Endothelial cell (in vitro differentiated cells): ENCODE measurements around the gene PF4V1. TPM values are rescaled to one million over a fixed set of nuclear protein-coding genes. Genes with fewer than 3 reads are reported as not detected.

Source experiments
- DNase-seq: peaks from one replicate; pipeline ENCODE4 v3.0.0; 2021; ENCODE audit warnings: low spot score
- H3K27ac Mint-ChIP-seq: one replicate; pipeline ENCODE4 v1.8.0; 2021; ENCODE audit warnings: mixed read lengths, inconsistent platforms; ENCODE audit not compliant: unreplicated experiment
- H3K27me3 Mint-ChIP-seq: one replicate; pipeline ENCODE4 v1.8.0; 2021; ENCODE audit warnings: mild to moderate bottlenecking, moderate library complexity, mixed read lengths, inconsistent platforms; ENCODE audit not compliant: unreplicated experiment
- H3K36me3 Mint-ChIP-seq: one replicate; pipeline ENCODE4 v1.8.0; 2021; ENCODE audit warnings: mild to moderate bottlenecking, low read depth, mixed read lengths, inconsistent platforms; ENCODE audit not compliant: unreplicated experiment
- H3K4me1 Mint-ChIP-seq: one replicate; pipeline ENCODE4 v1.8.0; 2021; ENCODE audit warnings: mild to moderate bottlenecking, mixed read lengths, inconsistent platforms; ENCODE audit not compliant: unreplicated experiment
- H3K4me3 Mint-ChIP-seq: one replicate; pipeline ENCODE4 v1.8.0; 2021; ENCODE audit warnings: mild to moderate bottlenecking, mixed read lengths, inconsistent platforms; ENCODE audit not compliant: unreplicated experiment
- H3K9me3 Mint-ChIP-seq: one replicate; pipeline ENCODE4 v1.8.0; 2021; ENCODE audit warnings: mixed read lengths, inconsistent platforms; ENCODE audit not compliant: unreplicated experiment
- CTCF ChIP-seq: fragments of 200-600 bp; sonication (generic); IDR thresholded peaks from one replicate; pipeline ENCODE4 v1.5.0; 2021; ENCODE audit warnings: antibody characterized with exemption; ENCODE audit not compliant: unreplicated experiment
- total RNA-seq: library from RNA; stranded (reverse); fragmentation: NEBNext Ultra II Directional; extraction: Animal tissue kit (Norgen Biotek cat#: 25700); gene quantifications from one replicate; pipeline ENCODE4 v1.2.1, GENCODE V29; 2021; ENCODE audit not compliant: unreplicated experiment

PF4V1 gene
- total RNA-seq, 1 donor from 2014 or later = not detected

DNA sequence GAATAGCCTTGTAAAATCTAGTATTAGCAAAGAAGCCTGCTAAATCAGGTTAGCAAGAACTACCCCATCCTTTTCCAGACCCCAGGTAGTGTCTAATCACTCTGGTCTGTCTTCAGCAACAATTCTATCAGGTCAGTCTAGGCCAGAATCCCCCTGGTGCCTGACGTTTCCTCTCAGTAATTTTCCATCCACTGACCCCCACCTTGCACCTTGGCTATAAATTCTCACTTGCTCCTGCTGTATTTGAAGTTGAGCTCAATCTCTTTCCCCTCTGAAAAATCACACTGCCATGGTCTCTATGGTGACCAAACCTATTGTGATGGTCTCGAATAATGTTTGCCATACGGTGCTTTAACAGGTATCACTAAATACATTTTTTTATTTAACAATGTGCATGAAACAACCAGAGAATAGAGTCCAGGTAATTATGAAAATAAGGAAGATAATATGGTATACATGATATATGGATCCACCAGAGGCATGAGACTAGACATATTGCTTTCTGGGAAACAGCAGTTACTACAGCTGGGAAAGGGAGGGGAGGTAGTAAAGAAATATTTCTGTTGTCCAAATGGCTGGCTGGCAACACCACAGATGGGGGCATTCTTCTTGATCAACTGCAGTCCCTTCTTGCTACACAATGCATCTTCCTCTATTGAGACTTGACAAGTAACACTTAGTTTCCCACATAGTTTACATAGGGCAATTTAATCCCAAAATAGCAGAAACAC, 49.9 kb downstream of the PF4V1 start:
- peaks cover 9% of the 10 kb centered on the region for H3K4me1 Mint-ChIP-seq
- H3K27me3 Mint-ChIP-seq = no peaks in the 10 kb centered on the region
- TF ChIP-seq CTCF = no peak
- no peaks in the 10 kb centered on the region for H3K36me3 Mint-ChIP-seq
- H3K4me3 Mint-ChIP-seq = no peak overlapping the region
- DNase-seq = no peak
- no peaks in the 10 kb centered on the region for H3K9me3 Mint-ChIP-seq
- no peak overlapping the region for H3K27ac Mint-ChIP-seq

Other genes starting within 250 kb of the PF4V1 start
- gene RASSF6, start 232.9 kb upstream of the PF4V1 start, total RNA-seq = not detected
- not detected for gene CXCL8, start 112.7 kb upstream of the PF4V1 start, total RNA-seq
- gene CXCL6, start 16.6 kb upstream of the PF4V1 start, total RNA-seq = 0.15 TPM
- 1.7 TPM for gene CXCL1, start 16.1 kb downstream of the PF4V1 start, total RNA-seq
- gene PF4, start 128.7 kb downstream of the PF4V1 start, total RNA-seq = 11.6 TPM
- gene PPBP, start 134.9 kb downstream of the PF4V1 start, total RNA-seq = not detected
- 3.4 TPM for gene CXCL5, start 145.4 kb downstream of the PF4V1 start, total RNA-seq
- gene CXCL3, start 185.4 kb downstream of the PF4V1 start, total RNA-seq = 2.7 TPM
- 4.0 TPM for gene CXCL2, start 245.9 kb downstream of the PF4V1 start, total RNA-seq